Stomach (tissue), 9 donors: ENCODE data around the gene TSPAN12. TPM values are rescaled to one million over a fixed set of nuclear protein-coding genes. Genes with fewer than 3 reads are reported as not detected.

Experiments used
- DNase-seq, 2 donors: peaks; one replicate each; pipeline versions ENCODE4 v3.0.0 to v3.0.0-alpha.2; 2013 to 2019
- H3K27ac ChIP-seq, 5 donors: fragments of 200-600 bp in 4 of 5; sonication (generic) in 4 of 5; one replicate each; pipeline ENCODE4 v1.5.1; 2013 to 2019; ENCODE audit warnings: mild to moderate bottlenecking in 1 of 5, moderate library complexity in 1 of 5
- H3K27me3 ChIP-seq, 3 donors: fragments of 200-600 bp; sonication (generic); one replicate each; pipeline ENCODE4 v1.5.1; 2017 to 2019; ENCODE audit warnings: mixed run types in 1 of 3
- H3K36me3 ChIP-seq, 4 donors: fragments of 200-600 bp; sonication (generic); 1 replicate in 3 of 4; 2 replicates in 1 of 4; pipeline ENCODE4 v1.5.1; 2016 to 2019
- H3K4me1 ChIP-seq, 4 donors: fragments of 200-600 bp; sonication (generic); one replicate each; pipeline ENCODE4 v1.5.1; 2016 to 2019
- H3K4me3 ChIP-seq, 4 donors: fragments of 200-600 bp; sonication (generic) in 3 of 4; one replicate each; pipeline ENCODE4 v1.5.1; 2016 to 2019; ENCODE audit warnings: mild to moderate bottlenecking in 1 of 4
- H3K9me3 ChIP-seq, 4 donors: fragments of 200-600 bp; sonication (generic); one replicate each; pipeline ENCODE4 v1.5.1; 2016 to 2019
- CTCF ChIP-seq, 7 experiments: fragments of 450-650 bp in 4 of 7; fragments of 200-600 bp in 3 of 7; sonication (generic) in 3 of 7; IDR thresholded peaks; one replicate each; pipeline ENCODE4 v1.5.1; 2016 to 2019; ENCODE audit warnings: antibody characterized with exemption in 7 of 7, control low read depth in 2 of 7, mild to moderate bottlenecking in 1 of 7
- EP300 ChIP-seq: sonication (generic); formaldehyde crosslinking; IDR thresholded peaks from one replicate; pipeline ENCODE4 v1.6.1; 2017; ENCODE audit warnings: antibody characterized with exemption
- POLR2A ChIP-seq, 4 donors: fragments of 450-650 bp; IDR thresholded peaks; one replicate each; pipeline ENCODE4 v1.6.1; 2016; ENCODE audit warnings: antibody characterized with exemption in 4 of 4, control low read depth in 2 of 4, mild to moderate bottlenecking in 1 of 4, moderate library complexity in 1 of 4
- POLR2AphosphoS5 ChIP-seq, 3 donors: sonication (generic); formaldehyde crosslinking; IDR thresholded peaks; one replicate each; pipeline ENCODE4 v1.6.1; 2016; ENCODE audit warnings: antibody characterized with exemption in 3 of 3
- WGBS, 5 donors: extraction: QIAGEN DNeasy Blood & Tissue Kit in 3 of 5; methylation state at CpG; one replicate each; pipeline versions ENCODE4 v1.1.5 to v1.1.7; 2013 to 2018; 5-methylcytosine and 5-hydroxymethylcytosine counted together
- intact Hi-C: fragments of 100-400 bp; cut with DNase I; formaldehyde crosslinking; loops from one replicate; pipeline ENCODE4 v1.15.1; 2023; ENCODE audit warnings: low total_unique reads
- polyA plus RNA-seq, 3 donors: library from polyadenylated mRNA; stranded (reverse); fragments of 200-250 nt; gene quantifications; one replicate each; pipeline ENCODE4 v1.2.3, GENCODE V29; 2013
- total RNA-seq, 5 donors: library from RNA; depleted of rRNA; stranded (reverse); fragments of >200 nt; gene quantifications; one replicate each; pipeline versions ENCODE4 v1.1.0 to v1.2.3, GENCODE V29; 2014 to 2016
- donor health status: healthy with polysubstance abuse.
- donor health status: Bipolar disorder and iron deficiency.
- donor health status: healthy.

The TSPAN12 gene
- total and polyA plus RNA-seq, 8 donors, result 9.8 to 26.6 (median 18.0) TPM; not detected in 1

- intact Hi-C loops, result no loop called here
- Histone ChIP-seq H3K27ac (no peak overlapping the region), H3K36me3 (no peaks in the 10 kb centered on the region), H3K9me3 (no peaks in the 10 kb centered on the region), H3K4me1 (no peaks in the 10 kb centered on the region), H3K27me3 (no peaks in the 10 kb centered on the region), H3K4me3 (no peak overlapping the region)
- DNase-seq, result no peak
- 63 to 76% (median 69%) methylated on average over 3 of the region's 3 CpGs for WGBS, 5 donors
- TF ChIP-seq POLR2A (IDR thresholded peaks at IDR 0.05) (no peak), EP300 (no peak), POLR2AphosphoS5 (IDR thresholded peaks at IDR 0.05) (no peak), CTCF (IDR thresholded peaks at IDR 0.05) (no peak)
Observed at GRCh38 chr7:120774481-120774880, 83.5 kb downstream of the TSPAN12 start.

- H3K27ac ChIP-seq, result no peak overlapping the region
- no peaks in the 10 kb centered on the region for H3K4me1 ChIP-seq
- no peak for DNase-seq
- 79 to 87% (median 84%) methylated on average over 3 of the region's 3 CpGs for WGBS, 5 donors
- no peaks in the 10 kb centered on the region for H3K27me3 ChIP-seq
- no peaks in the 10 kb centered on the region for H3K9me3 ChIP-seq
- no peaks in the 10 kb centered on the region for H3K36me3 ChIP-seq
- intact Hi-C loops, result no loop called here
- TF ChIP-seq POLR2A (IDR thresholded peaks at IDR 0.05), result no peak
- TF ChIP-seq CTCF (IDR thresholded peaks at IDR 0.05), result no peak
- TF ChIP-seq EP300, result no peak
- no peak for TF ChIP-seq POLR2AphosphoS5 (IDR thresholded peaks at IDR 0.05)
- no peak overlapping the region for H3K4me3 ChIP-seq
Observed at GRCh38 chr7:120770206-120770605, 87.7 kb downstream of the TSPAN12 start.

GRCh38 chr7:120760851-120761250 is 97.1 kb downstream of the TSPAN12 start:
- H3K9me3 ChIP-seq, result no peaks in the 10 kb centered on the region
- intact Hi-C loops, result no loop called here
- no peaks in the 10 kb centered on the region for H3K4me1 ChIP-seq
- no peak overlapping the region for H3K4me3 ChIP-seq
- no peak for DNase-seq
- no peak overlapping the region for H3K27ac ChIP-seq
- H3K27me3 ChIP-seq, result no peaks in the 10 kb centered on the region
- TF ChIP-seq POLR2A (IDR thresholded peaks at IDR 0.05), result no peak
- TF ChIP-seq CTCF (IDR thresholded peaks at IDR 0.05), result no peak
- TF ChIP-seq EP300, result no peak
- TF ChIP-seq POLR2AphosphoS5 (IDR thresholded peaks at IDR 0.05), result no peak
- WGBS, 5 donors, result 60 to 73% (median 64%) methylated on average over 3 of the region's 3 CpGs
- no peaks in the 10 kb centered on the region for H3K36me3 ChIP-seq

GRCh38 chr7:120760050-120760449 is 97.9 kb downstream of the TSPAN12 start:
- Histone ChIP-seq H3K9me3 (no peaks in the 10 kb centered on the region), H3K4me3 (no peak overlapping the region), H3K27ac (no peak overlapping the region), H3K4me1 (no peaks in the 10 kb centered on the region), H3K36me3 (no peaks in the 10 kb centered on the region), H3K27me3 (no peaks in the 10 kb centered on the region)
- 69 to 77% (median 71%) methylated on average over 2 of the region's 2 CpGs for WGBS, 5 donors
- TF ChIP-seq POLR2A (IDR thresholded peaks at IDR 0.05), result no peak
- no peak for TF ChIP-seq EP300
- no peak for TF ChIP-seq CTCF (IDR thresholded peaks at IDR 0.05)
- TF ChIP-seq POLR2AphosphoS5 (IDR thresholded peaks at IDR 0.05), result no peak
- DNase-seq, result no peak
- intact Hi-C loops, result no loop called here
